Measurements from ENCODE around the gene CCBE1.
"Not testable (repeated sequence)": the region's sequence is repeated elsewhere in the genome, so short reads cannot be mapped to it uniquely, and the experiment has no call there.

Gene CCBE1

GRCh38 chr18:59697236-59697932 is at the start of gene CCBE1:
Gene CCBE1, minus strand, starts transcription at chr18:59697423.
- no peak for DNase-seq

DNA sequence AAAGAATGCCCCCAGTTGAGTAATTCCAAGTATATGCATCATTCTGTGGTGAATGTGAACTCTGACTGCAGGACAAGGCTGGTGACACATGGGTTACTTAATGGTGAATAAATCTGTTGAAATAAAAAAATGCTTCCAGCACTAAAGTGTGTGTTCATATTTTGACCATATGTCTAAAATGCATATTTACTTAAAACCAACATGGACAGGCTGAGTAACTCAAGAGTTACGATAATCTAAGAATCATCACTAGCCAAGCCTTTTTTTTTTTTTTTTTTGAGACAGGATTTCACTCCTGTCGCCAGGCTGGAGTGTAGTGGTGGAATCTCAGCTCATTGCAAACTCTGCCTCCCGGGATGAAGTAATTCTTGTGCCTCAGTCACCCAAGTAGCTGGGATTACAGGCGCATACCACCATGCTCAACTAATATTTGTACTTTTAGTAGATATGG is 47.1 kb upstream of the CCBE1 start:
- DNase-seq: no peak

DNA sequence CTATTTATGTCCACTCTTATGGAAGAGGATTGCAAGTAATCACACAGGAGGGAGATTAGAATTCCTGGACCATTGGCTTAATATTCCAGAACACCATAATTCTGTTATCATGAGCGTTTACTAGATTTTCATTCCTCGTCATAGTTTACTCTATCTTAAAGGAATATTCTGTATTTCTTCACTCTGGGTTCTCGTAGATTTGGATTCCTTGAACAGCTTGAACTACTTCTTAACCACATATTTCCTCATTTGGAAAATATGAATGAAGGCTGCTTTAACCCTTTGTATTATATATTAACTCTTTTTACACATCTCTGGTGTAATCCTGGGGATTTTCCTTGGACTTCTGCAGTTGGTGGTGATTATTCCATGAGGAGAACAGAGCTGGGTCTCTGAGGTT is 46.3 kb upstream of the CCBE1 start:
- DNase-seq: no peak

DNA sequence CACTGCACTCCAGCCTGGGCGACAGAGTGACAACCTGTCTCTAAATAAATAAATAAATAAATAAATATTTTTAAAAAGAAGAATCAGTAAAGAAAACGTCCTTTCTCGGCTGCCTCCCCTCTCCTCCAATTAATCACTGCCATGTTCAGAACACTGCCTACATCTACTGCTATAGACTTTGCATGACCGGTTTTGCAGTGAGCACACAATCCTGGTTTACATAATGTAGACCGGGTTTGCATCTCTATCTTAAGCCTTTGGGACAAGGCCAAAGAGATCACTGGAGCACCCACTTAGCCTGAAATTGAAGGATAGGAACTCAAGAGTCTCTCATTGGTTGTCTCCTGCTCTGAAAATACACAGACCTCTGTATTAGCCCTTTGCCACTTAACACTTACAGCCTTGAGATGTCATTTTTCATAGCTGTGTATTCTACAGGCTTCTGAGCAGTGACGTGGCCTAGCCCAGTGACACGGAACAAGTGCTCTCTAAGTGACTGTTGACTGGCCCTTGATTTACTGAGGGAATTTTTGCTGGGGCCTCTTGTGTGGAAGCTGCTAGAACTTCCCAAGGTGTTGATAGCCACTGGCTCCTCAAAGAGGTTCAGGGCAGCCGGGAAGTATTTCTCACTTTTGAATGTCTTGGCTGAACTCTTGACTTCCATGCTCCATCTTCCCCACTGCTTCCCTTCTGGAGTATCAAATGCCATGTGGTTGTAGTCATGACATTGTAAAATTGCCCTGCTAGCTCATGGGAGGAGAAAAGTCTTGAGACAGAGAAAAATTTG is 45.3 kb upstream of the CCBE1 start:
- DNase-seq: no peak

DNA sequence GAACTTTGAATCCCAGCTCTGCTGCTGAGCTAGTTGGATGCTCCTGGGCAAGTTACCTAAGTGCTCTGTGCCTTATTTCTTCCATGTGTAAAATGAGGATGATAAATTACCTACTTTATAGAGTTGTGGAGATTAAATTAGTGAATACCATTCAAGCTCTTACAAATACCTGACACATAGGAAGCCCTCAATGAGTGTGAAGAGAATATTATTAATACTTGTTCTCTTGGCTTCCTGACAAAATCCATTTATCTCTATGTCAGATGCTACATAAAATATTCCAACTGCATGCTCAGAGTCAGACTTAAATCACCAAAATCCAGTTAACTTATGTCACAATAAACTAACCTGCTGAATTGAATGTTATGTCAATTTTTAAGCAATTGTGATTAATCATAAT is 42.9 kb upstream of the CCBE1 start:
- no peak for DNase-seq

GRCh38 chr18:59737776-59738300 is 40.6 kb upstream of the CCBE1 start:
- DNase-seq: no peak

DNA sequence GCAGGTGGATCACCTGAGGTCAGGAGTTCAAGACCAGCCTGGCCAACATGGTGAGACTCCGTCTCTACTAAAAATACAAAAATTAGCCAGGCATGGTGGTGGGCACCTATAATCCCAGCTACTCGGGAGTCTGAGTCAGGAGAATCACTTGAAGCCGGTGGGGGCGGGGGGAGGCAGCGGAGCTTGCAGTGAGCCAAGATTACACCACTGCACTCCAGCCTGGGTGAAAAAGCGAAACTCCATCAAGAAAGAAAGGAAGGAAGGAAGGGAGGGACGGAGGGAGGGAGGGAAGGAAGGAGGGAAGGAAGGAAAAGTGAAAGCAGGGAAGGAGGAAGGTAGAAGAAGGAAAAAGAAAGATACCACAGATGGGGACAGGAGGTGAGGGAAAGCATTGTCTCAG is 40.1 kb upstream of the CCBE1 start:
- not testable (repeated sequence) for DNase-seq

DNA sequence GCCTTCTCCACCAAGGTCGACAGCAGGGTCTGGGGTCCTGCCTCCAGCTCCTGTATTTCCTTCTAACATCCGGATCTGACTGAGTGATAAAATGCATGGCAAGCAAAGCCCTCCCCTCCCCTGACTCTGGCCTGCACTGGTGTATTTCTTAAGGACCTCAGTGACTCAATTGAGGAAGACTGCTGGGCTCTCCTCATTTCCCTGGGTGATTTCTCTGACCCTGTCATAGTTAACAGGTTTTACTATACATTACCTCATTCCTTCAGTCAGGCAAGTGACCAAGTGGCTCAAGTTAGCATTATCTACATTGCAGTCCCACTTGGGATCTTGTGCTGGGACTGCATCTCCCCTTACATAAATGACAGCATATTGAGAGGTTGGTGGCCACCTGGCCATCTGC is 38.8 kb upstream of the CCBE1 start:
- DNase-seq: no peak

DNA sequence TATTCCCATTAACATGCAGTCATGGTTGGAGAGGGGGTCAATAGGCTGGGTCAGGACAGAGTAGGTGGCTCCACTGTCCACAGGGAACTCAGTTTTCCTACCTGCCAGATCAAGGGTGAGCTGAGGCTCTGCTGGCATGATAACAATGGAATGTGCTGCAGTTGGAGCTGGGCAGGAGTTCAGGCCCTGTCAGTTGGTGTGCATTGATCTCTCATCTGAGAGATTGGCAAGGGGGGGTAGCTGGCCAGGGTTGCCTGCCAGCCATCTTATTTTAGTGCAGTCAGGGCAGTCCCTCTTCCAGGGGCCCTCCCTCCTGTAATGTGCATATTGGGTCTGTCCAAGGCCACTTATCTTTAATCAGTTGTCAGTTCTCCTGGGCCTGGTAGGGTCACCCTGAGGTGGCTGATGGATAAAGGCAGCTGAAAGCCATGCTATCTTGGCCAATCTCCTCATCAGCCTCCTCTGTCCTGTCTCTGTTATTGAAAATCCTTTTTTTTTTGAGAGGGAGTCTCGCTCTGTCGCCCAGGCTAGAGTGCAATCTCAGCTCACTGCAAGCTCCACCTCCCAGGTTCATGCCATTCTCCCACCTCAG is 38.1 kb upstream of the CCBE1 start:
- no peak for DNase-seq

- no peak for DNase-seq
Measured at GRCh38 chr18:59733421-59733820, 36.2 kb upstream of the CCBE1 start.

DNA sequence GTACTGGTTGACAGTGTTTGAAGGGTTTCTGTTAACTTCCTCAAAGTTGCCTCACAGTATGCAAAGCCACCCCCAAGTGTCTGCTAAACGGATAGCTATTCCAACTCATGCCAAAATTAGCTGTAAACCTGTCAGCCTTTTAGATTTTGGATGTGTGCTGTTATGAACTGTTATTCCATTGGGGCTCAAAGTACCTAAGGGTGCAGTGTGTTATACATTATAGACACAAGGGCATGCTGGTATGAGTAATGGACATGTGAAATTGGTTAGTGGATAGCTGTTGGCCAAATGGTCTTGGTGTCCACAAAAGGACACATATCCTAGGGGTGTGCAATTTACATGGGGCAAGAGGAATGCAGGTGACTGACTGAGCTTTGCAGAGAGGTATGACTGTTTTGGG is 33.7 kb upstream of the CCBE1 start:
- DNase-seq: no peak

GRCh38 chr18:59729781-59730180 is 32.6 kb upstream of the CCBE1 start:
- no peak for DNase-seq

GRCh38 chr18:59728816-59729215 is 31.6 kb upstream of the CCBE1 start:
- DNase-seq: no peak

- no peak for DNase-seq
Measured at GRCh38 chr18:59725142-59725541, 27.9 kb upstream of the CCBE1 start.

- no peak for DNase-seq
Measured at GRCh38 chr18:59724103-59724502, 26.9 kb upstream of the CCBE1 start.

DNA sequence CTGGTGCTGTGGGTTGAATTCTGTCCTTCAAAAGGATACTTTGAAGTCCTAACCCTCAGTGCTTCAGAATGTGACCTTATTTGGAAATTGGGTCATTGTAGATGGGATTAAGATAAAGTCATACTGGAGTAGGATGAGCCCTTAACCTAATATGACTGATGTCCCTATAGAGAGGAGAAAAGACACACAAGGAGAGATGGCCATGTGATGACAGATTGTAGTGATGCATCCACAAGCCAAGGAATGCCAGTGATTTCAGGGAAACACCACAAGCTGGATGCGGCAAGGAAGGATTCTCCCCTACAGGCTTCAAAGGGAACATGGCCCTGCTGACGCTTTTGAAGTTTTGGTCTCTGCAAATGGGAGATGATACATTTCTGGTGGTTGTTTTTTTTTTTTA is 24.7 kb upstream of the CCBE1 start:
- no peak for DNase-seq

DNA sequence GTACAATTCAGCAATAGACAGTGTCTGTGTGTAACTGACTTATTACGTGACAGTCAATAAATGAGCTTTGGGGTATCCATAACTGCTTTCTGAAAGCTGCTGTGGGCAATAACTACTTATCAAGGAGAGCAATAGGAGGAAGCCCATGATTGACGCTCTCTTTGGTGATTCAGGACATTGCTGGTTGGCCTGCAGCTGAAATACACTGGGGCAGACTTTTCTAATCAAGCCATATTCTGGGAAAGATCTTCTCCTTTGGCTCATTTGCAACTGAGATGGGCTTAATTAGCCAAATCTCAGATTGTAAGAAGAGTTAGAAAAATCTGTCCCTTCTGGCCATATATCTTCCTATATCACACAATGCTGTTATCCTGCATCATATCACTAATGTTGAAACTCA is 24.0 kb upstream of the CCBE1 start:
- DNase-seq: no peak

DNA sequence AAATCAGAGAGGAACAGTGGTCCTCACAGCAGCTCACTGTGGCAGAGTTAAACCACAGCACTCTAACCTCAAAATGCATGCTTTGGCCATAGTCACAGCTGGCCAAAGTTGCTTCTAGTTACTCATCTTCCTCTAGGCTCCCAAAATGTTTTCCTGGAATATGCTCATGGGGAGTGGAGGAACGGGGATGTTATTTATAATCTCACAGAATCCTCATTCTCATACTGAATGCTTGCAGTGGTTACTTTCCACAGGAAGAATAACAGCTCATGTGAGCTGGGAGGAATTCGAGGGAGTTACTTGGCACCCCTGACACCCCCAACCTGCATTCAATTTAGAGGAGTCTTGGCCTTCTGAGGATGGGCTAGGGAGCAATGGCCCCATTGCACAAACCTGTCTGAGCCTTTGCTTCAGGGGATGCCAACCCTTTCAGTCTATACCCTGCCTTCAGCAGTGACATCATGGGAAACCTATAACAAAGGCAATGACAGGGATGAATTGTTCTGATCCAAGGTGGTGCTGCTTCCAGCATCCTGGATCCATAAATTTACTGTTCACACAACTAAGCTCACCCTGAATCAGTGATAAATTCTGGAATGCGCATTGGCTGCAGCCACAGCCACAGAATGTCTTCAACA is 22.4 kb upstream of the CCBE1 start:
- no peak for DNase-seq

GRCh38 chr18:59718464-59719157 is 21.4 kb upstream of the CCBE1 start:
- DNase-seq: no peak

GRCh38 chr18:59718108-59718463 is 20.9 kb upstream of the CCBE1 start:
- DNase-seq: no peak

- DNase-seq: no peak
Measured at GRCh38 chr18:59717291-59717690, 20.1 kb upstream of the CCBE1 start.

DNA sequence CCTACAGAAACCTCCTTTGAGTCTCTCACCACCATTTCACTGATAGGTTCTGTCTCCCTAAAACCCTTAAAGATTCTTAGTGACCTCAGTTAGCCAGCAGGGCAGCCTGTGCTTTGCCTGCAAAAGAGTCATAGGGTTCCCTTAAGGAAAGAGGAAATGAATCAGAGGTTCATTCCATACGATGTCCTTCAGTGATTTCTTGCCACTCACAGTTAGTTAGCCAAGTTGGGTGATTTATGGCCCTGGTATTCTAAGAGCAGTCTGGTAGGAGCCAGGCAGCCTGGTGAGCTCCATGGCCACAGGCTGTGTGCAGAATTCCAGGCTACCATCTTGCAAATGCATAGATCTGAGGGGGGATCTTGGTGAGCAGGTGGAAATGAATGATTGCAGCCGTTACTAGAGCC is 18.7 kb upstream of the CCBE1 start:
- no peak for DNase-seq

GRCh38 chr18:59715445-59715844 is 18.2 kb upstream of the CCBE1 start:
- no peak for DNase-seq
